GM19372 (cell line): ENCODE results near the gene TWNK.
"Not testable (repeated sequence)": the region's sequence is repeated elsewhere in the genome, so short reads cannot be mapped to it uniquely, and the experiment has no call there.

Source experiments
- ATAC-seq: cut with Tn5 transposase; IDR thresholded peaks from one replicate; pipeline ENCODE4 v1.9.1; 2021; ENCODE audit warnings: mild to moderate bottlenecking, low read depth, moderate library complexity; ENCODE audit not compliant: unreplicated experiment

Gene TWNK

DNA sequence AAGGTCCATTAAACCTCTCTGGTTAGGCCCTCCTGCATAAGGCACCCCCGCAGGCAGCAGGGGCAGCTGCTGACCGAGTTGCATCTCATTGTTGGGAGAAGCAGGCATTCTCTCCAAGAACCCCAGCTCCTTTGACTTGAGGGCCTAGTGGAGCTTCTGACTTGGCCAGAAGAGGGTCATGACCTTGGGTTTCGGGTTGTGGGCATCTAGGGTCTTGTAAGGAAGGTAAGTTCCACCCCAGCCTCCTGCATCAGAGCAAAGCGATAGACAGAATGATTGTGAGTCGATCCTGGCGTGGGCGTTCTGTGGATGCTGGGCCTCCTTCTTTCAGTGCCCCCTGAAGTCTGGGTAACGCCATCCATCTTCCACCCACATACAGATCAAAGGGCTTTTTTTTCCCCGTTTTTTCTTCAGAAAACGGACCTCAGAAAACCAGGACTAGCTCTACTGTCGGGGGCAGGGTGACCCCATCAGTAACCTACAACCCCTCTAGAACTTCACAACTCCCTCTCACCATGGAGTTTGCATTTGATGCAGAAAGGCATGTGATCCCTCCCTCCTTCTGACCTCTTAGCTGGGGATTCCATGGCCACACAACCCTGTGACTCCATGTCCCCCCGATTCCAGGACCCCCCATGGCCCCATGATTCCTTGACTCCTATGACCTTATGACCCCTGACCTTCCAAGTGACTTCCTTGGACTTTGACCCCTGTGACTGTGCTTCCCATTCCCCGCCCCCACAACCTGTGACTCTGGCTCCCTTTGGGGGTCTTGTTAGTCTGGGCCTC, 15.0 kb upstream of the TWNK start:
- no peak for ATAC-seq

GRCh38 chr10:100972904-100973535, 14.3 kb upstream of the TWNK start:
- no peak for ATAC-seq

GRCh38 chr10:100975397-100975796, 11.9 kb upstream of the TWNK start:
- not testable (repeated sequence) for ATAC-seq

- ATAC-seq = no peak
Observed at GRCh38 chr10:100976906-100977305, 10.4 kb upstream of the TWNK start.

GRCh38 chr10:100977436-100977835, 9.9 kb upstream of the TWNK start:
- ATAC-seq = no peak

DNA sequence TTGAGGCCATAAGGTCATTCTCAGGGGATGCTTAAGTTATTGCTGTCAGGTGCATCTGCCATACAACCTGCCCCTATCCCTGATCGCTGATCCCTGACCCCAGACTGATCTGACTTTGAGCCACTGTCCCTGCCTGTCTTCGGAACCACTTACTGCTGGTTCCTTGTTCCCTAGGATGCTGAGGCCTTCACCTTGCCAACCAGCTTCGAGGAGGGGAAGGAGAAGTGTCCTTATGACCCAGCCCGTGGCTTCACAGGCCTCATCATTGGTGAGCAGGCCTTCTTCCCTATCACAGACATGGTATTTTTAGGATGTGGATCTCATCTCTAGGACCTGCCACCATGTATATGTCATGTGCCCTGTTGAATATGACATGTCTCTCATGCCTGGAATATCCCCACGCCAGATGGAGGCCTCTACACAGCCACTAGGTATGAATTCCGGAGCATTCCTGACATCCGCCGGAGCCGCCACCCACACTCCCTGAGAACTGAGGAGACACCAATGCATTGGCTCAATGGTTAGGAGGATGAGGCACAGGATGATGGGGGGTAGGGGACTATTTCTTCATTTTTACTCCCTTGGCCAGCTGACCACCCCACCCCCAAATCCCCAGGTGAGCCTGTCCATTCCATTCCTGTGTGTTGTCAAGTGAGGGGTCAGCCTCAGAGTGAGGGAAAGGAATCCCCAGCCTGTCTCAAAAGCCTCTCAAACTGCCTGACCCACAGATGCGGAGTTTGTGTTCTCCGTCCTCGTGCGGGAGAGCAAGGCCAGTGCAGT, 9.0 kb upstream of the TWNK start:
- no peak for ATAC-seq

DNA sequence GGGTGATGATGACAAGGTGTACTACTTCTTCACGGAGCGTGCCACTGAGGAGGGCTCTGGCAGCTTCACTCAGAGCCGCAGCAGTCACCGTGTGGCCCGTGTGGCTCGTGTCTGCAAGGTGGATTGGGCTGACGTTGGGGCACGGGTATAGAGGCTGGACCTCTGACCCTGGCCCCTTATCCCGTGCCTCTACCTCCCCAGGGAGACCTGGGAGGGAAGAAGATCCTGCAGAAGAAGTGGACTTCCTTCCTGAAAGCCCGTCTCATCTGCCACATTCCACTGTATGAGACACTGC, 8.5 kb upstream of the TWNK start:
- no peak for ATAC-seq

GRCh38 chr10:100979791-100980272, 7.5 kb upstream of the TWNK start:
- ATAC-seq = no peak

GRCh38 chr10:100980311-100980710, 7.0 kb upstream of the TWNK start:
- no peak for ATAC-seq

DNA sequence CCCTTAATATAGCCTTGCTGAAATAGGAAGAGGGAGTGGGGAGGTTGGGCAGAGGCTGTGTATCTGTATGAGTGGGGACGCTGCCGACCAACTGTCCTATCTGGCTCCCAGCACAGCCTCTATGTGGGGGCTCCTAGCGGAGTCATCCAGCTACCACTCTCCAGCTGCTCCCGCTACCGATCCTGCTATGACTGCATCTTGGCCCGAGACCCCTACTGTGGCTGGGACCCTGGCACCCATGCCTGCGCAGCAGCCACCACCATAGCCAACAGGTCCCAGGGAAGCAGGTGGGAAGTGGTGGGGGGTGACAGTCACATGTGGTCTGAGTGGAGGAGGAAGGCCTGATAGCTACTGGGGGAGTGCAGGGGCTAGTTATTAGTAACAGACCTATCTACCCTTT, 6.6 kb upstream of the TWNK start:
- no peak for ATAC-seq

DNA sequence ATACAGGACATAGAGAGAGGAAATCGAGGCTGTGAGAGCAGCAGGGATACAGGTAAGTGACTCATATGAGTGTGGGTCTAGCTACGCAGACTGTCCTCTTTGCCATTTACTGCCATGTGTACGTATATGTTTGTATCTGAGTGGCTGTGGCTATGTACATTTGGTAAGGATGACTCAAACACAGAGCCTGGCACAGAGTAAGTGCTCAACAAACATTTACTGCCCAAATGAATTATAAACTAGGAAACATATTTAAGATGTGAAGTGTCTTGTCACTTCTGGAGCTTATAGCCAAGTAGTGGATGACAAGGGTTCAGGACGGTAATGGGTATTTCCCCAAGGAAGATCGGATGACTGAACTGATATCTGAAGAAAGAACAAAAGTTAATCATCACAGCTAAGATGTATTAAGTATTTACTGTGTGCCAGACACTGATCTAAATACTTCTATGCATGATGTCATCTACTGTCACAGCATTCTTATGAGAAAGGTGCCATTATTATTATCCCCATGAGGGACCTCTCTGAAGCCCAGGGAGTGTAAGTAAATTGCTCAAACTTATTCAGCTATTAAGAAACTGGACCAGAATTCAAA, 6.1 kb upstream of the TWNK start:
- no peak for ATAC-seq

DNA sequence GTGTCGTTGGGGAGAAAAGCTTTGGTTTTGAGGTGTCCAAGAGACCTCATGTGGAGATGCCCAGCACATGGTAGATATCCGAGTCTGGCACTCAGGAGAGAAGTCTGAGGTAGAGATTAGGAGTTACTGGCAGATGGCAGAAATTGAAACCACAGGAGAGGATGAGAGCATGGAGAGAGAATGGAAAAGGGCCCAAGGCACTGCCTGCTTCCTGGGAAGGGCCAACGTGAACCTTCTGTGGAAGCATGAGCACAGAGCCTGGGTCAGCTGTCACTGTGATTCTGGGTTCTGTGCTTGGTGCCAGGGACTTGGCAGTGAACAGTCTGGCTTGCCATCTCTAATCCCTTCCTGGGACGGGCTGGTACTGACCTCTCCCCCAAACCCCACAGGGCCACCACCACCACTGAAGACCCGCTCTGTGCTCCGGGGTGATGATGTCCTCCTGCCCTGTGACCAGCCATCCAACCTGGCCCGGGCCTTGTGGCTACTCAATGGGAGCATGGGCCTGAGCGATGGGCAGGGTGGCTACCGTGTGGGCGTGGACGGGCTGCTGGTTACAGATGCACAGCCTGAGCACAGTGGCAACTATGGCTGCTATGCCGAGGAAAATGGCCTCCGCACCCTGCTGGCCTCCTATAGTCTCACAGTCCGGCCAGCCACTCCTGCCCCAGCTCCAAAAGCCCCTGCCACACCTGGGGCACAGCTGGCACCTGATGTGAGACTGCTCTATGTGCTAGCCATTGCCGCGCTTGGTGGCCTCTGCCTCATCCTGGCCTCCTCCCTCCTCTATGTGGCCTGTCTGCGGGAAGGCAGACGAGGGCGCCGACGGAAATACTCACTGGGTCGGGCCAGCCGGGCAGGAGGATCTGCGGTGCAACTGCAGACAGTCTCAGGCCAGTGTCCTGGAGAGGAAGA, 4.2 kb upstream of the TWNK start:
- no peak for ATAC-seq

GRCh38 chr10:100983868-100984671, 3.3 kb upstream of the TWNK start:
- no peak for ATAC-seq

DNA sequence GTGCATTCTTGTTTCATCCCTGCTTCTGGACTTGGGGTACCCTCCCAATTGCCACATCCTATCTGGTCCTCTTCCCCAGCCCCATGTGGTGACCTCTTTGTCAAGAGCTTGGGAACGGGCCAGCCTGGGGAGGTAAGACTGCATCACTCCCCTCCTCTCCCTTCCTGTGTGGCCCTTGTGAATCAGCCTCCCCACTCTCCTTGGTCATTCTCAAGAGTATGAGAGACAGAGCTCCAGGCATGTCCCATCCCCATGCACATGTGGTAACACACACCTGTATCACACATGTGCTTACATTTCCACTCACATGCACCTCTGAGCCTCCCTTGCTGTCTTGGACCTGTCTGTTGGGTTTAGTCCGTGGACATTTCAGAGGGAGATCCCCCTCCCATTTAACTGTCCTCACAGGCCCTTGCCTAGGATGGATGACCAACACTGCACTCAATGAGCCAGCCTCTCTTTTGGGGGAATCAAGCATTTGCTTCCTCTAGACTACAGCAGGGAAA, 2.6 kb upstream of the TWNK start:
- ATAC-seq = no peak

- no peak for ATAC-seq
Observed at GRCh38 chr10:100985336-100985735, 2.0 kb upstream of the TWNK start.

DNA sequence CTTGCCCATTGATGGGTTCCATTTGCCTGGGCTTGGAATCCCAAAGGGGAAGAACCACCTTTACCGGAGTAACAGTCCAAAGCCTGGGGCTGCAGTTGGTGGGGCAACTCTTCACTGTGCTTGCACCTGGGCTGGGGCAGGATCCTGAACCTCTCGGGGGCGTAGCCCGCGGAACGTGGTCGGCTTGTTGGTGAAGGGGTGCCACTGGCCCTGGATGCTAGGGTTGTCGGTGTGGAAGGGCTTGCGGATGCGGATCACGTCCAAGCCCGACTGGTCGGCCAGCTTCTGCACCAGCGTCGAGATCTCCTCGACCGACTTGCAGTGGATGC, 756 bp upstream of the TWNK start:
- no peak for ATAC-seq

DNA sequence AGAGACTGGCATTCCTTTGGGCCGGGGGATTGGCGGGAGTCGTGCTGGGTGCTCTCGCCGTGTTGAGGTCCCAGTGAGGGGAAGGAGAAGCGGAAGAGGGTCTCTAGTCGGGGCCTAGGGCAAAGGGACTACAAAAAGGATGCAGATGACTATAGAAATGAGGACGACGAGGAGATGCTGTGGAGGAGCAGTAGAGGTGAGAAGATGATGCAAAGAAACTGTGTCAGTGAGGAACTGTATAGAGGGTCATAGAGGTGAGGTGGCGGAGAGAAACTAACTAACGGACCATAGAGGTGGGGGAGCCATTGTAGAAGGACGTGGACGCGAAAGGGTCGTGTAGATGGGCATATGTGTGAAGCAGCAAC, 324 bp downstream of the TWNK start:
- ATAC-seq = no peak

DNA sequence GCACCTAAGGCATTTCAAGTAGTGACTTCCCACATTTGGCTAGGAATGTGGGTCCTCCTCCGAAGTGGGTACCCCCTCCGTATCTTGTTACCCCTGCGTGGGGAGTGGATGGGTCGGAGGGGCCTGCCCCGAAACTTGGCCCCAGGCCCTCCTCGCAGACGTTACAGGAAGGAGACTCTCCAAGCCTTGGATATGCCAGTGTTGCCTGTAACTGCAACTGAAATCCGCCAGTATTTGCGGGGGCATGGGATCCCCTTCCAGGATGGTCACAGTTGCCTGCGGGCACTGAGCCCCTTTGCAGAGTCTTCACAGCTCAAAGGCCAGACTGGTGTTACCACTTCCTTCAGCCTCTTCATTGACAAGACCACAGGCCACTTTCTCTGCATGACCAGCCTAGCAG, 823 bp downstream of the TWNK start:
- ATAC-seq = no peak

DNA sequence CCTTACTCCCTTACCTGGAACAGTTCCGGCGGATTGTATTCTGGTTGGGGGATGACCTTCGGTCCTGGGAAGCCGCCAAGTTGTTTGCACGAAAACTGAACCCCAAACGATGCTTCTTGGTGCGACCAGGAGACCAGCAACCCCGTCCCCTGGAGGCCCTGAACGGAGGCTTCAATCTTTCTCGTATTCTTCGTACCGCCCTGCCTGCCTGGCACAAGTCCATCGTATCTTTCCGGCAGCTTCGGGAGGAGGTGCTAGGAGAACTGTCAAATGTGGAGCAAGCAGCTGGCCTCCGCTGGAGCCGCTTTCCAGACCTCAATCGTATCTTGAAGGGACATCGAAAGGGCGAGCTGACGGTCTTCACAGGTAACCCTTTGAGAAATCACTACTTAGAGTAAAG, 1.7 kb downstream of the TWNK start:
- ATAC-seq = no peak
